ENCODE measurements around the gene SRSF2.

DNA sequence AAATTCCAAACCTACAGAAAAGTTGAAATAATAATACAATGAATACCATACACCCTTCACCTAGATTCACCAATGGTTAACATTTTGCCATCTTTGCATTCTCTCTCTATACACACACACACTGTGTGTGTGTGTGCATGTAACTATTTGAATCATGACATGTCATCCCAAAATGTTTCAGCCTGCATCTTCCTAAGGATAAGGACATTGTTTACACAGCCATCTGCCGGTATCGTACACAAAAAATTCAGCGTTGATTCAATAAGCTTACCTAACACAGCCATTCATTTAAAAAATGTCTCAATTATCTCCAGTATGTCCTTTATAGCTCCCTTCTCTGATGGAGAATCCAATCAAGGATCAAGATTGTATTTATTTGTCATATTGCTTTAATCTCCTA, 30.3 kb downstream of the SRSF2 start:
- TF ChIP-seq, protein P1, sequence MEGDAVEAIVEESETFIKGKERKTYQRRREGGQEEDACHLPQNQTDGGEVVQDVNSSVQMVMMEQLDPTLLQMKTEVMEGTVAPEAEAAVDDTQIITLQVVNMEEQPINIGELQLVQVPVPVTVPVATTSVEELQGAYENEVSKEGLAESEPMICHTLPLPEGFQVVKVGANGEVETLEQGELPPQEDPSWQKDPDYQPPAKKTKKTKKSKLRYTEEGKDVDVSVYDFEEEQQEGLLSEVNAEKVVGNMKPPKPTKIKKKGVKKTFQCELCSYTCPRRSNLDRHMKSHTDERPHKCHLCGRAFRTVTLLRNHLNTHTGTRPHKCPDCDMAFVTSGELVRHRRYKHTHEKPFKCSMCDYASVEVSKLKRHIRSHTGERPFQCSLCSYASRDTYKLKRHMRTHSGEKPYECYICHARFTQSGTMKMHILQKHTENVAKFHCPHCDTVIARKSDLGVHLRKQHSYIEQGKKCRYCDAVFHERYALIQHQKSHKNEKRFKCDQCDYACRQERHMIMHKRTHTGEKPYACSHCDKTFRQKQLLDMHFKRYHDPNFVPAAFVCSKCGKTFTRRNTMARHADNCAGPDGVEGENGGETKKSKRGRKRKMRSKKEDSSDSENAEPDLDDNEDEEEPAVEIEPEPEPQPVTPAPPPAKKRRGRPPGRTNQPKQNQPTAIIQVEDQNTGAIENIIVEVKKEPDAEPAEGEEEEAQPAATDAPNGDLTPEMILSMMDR (IDR thresholded peaks at IDR 0.05): no peak
- TF ChIP-seq POLR2A (IDR thresholded peaks at IDR 0.05): no peak
